ENCODE data around the gene ACTR5. TPM values are rescaled to one million over a fixed set of nuclear protein-coding genes. Genes with fewer than 3 reads are reported as not detected.

ACTR5 gene
- polyA plus RNA-seq, 1 donor from 2014 or later, result 23.3 TPM

GRCh38 chr20:38730989-38731737 is 17.1 kb upstream of the ACTR5 start:
- Histone ChIP-seq H3K27ac (ENCODE audit: low read length) (no peak overlapping the region), H4K20me1 (ENCODE audit: insufficient read depth) (no peaks in the 10 kb centered on the region), H2AFZ (ENCODE audit: low read depth, low read length) (no peak overlapping the region), H3K9me2 (ENCODE audit: insufficient read depth, low read length) (no peaks in the 10 kb centered on the region), H3F3A (ENCODE audit: insufficient read depth, low read length, poor library complexity, severe bottlenecking) (peaks cover 3% of the 10 kb centered on the region), H3K79me2 (replicated peaks; ENCODE audit: insufficient read depth, low read length) (peaks cover 61% of the 10 kb centered on the region), H3K9ac (ENCODE audit: low read length) (peak overlapping the region; percentile 29), H3K4me3 (ENCODE audit: low read length) (peak overlapping the region; percentile 99), H3K4me2 (ENCODE audit: low read length) (peak overlapping the region; percentile 32), H3K9me3 (ENCODE audit: low read length) (no peaks in the 10 kb centered on the region), H3K36me3 (ENCODE audit: insufficient read depth, low read length) (no peaks in the 10 kb centered on the region), H3K27me3 (ENCODE audit: insufficient read depth, low read depth, low read length) (peaks cover 60% of the 10 kb centered on the region)
- TF ChIP-seq MXI1 (conservative IDR thresholded peaks at IDR 0.05; ENCODE audit: poor library complexity, severe bottlenecking), result peak; percentile 61
- no peak for TF ChIP-seq REST (IDR thresholded peaks at IDR 0.05; ENCODE audit: borderline replicate concordance)
- TF ChIP-seq CTCF (IDR thresholded peaks at IDR 0.05; ENCODE audit: poor library complexity, severe bottlenecking), result peak; percentile 85
- peak; percentile 63 for TF ChIP-seq RAD21 (conservative IDR thresholded peaks at IDR 0.05)
- TF ChIP-seq EP300 (conservative IDR thresholded peaks at IDR 0.05; ENCODE audit: poor library complexity, severe bottlenecking), result no peak
- TF ChIP-seq POLR2AphosphoS5 (IDR thresholded peaks at IDR 0.05), result peak; percentile 50
- no peak for TF ChIP-seq EZH2 (IDR thresholded peaks at IDR 0.05; ENCODE audit: borderline replicate concordance, insufficient read depth, low read length, poor library complexity, severe bottlenecking)
- TF ChIP-seq TAF1 (IDR thresholded peaks at IDR 0.05; ENCODE audit: low read depth), result no peak
- TF ChIP-seq SMC3 (conservative IDR thresholded peaks at IDR 0.05; ENCODE audit: poor library complexity), result peak; percentile 70

- peak overlapping the region; percentile 99 for H3K4me3 ChIP-seq (ENCODE audit: low read length)
- H3K36me3 ChIP-seq (ENCODE audit: insufficient read depth, low read length), result no peaks in the 10 kb centered on the region
- peaks cover under 1% of the 10 kb centered on the region for H3F3A ChIP-seq (ENCODE audit: insufficient read depth, low read length, poor library complexity, severe bottlenecking)
- H3K9ac ChIP-seq (ENCODE audit: low read length), result no peak overlapping the region
- H2AFZ ChIP-seq (ENCODE audit: low read depth, low read length), result no peak overlapping the region
- H3K4me2 ChIP-seq (ENCODE audit: low read length), result peak overlapping the region; percentile 32
- H4K20me1 ChIP-seq (ENCODE audit: insufficient read depth), result no peaks in the 10 kb centered on the region
- no peaks in the 10 kb centered on the region for H3K9me2 ChIP-seq (ENCODE audit: insufficient read depth, low read length)
- peaks cover 55% of the 10 kb centered on the region for H3K79me2 ChIP-seq (replicated peaks; ENCODE audit: insufficient read depth, low read length)
- no peak overlapping the region for H3K27ac ChIP-seq (ENCODE audit: low read length)
- H3K9me3 ChIP-seq (ENCODE audit: low read length), result no peaks in the 10 kb centered on the region
- H3K27me3 ChIP-seq (ENCODE audit: insufficient read depth, low read depth, low read length), result peaks cover 60% of the 10 kb centered on the region
- TF ChIP-seq RAD21 (conservative IDR thresholded peaks at IDR 0.05) (no peak), CTCF (IDR thresholded peaks at IDR 0.05; ENCODE audit: poor library complexity, severe bottlenecking) (no peak), EP300 (conservative IDR thresholded peaks at IDR 0.05; ENCODE audit: poor library complexity, severe bottlenecking) (no peak), TAF1 (IDR thresholded peaks at IDR 0.05; ENCODE audit: low read depth) (no peak), EZH2 (IDR thresholded peaks at IDR 0.05; ENCODE audit: borderline replicate concordance, insufficient read depth, low read length, poor library complexity, severe bottlenecking) (no peak), SMC3 (conservative IDR thresholded peaks at IDR 0.05; ENCODE audit: poor library complexity) (no peak), MXI1 (conservative IDR thresholded peaks at IDR 0.05; ENCODE audit: poor library complexity, severe bottlenecking) (no peak), POLR2AphosphoS5 (IDR thresholded peaks at IDR 0.05) (no peak), REST (IDR thresholded peaks at IDR 0.05; ENCODE audit: borderline replicate concordance) (no peak)
Observed at GRCh38 chr20:38731738-38732113, 16.5 kb upstream of the ACTR5 start.

Data from neural cell (in vitro differentiated cells).